ENCODE data around the gene ADGRL3.

DNA sequence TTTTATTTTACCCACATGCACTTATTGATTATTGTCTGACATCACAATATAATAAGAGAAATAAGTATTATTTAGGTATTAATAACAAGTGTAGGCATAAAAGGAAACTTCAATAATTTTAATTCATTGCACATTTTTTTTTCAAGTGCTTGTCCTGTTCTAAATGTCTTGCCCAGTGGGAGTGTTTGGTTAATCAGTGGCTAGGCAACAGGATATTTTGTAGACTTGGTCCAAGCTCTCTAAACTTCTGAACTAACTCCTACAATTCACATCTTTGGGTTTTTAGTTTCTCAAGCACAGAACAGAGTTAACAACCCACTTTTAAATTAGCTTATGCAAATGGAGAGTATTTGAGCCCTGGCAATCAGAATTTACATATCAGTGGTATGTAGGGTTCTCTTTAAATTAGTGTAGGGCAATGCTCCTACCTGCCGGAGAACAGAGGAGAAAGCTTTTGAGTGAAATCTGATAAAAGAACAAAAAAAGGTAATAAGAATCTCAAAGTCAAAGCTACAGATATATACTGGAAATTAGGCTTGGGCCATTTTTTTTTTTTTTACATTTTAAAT lies 353.5 kb downstream of the ADGRL3 start:
- TF ChIP-seq, protein P1, sequence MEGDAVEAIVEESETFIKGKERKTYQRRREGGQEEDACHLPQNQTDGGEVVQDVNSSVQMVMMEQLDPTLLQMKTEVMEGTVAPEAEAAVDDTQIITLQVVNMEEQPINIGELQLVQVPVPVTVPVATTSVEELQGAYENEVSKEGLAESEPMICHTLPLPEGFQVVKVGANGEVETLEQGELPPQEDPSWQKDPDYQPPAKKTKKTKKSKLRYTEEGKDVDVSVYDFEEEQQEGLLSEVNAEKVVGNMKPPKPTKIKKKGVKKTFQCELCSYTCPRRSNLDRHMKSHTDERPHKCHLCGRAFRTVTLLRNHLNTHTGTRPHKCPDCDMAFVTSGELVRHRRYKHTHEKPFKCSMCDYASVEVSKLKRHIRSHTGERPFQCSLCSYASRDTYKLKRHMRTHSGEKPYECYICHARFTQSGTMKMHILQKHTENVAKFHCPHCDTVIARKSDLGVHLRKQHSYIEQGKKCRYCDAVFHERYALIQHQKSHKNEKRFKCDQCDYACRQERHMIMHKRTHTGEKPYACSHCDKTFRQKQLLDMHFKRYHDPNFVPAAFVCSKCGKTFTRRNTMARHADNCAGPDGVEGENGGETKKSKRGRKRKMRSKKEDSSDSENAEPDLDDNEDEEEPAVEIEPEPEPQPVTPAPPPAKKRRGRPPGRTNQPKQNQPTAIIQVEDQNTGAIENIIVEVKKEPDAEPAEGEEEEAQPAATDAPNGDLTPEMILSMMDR (IDR thresholded peaks at IDR 0.05) = no peak
- no peak for TF ChIP-seq EP300 (IDR thresholded peaks at IDR 0.05)
